ENCODE results near the gene GRM7.
A peak's percentile ranks its signal among the peaks of the same experiment; 100 is the strongest.

The GRM7 gene

GRCh38 chr3:7309641-7310102, 448.8 kb downstream of the GRM7 start:
- ATAC-seq (ENCODE audit: low read depth) (peak; percentile 50; the same call in 2 of the 3 replicates), DNase-seq (ENCODE audit: low spot score) (no peak)
- no peaks in the 10 kb centered on the region for H3K4me1 ChIP-seq (ENCODE audit: insufficient read depth, poor library complexity, severe bottlenecking)
- H3K27ac ChIP-seq (ENCODE audit: poor library complexity, severe bottlenecking) = no peak overlapping the region
- no peaks in the 10 kb centered on the region for H3K36me3 ChIP-seq (ENCODE audit: low read depth)
- no peak overlapping the region for H3K4me3 ChIP-seq (ENCODE audit: severe bottlenecking)
- no peaks in the 10 kb centered on the region for H3K27me3 ChIP-seq (ENCODE audit: insufficient read depth, poor library complexity, severe bottlenecking)
- TF ChIP-seq CTCF (IDR thresholded peaks at IDR 0.05; ENCODE audit: poor library complexity, severe bottlenecking) = no peak
- H3K9me3 ChIP-seq (ENCODE audit: severe bottlenecking) = peaks cover 2% of the 10 kb centered on the region

GRCh38 chr3:7315037-7315436, 454.1 kb downstream of the GRM7 start:
- no peak for TF ChIP-seq CTCF (IDR thresholded peaks at IDR 0.05; ENCODE audit: poor library complexity, severe bottlenecking)

GRCh38 chr3:7322957-7323669, 462.2 kb downstream of the GRM7 start:
- no peak overlapping the region for H3K27ac ChIP-seq (ENCODE audit: poor library complexity, severe bottlenecking)
- DNase-seq (ENCODE audit: low spot score) (no peak), ATAC-seq (ENCODE audit: low read depth) (no peak)
- no peaks in the 10 kb centered on the region for H3K36me3 ChIP-seq (ENCODE audit: low read depth)
- H3K9me3 ChIP-seq (ENCODE audit: severe bottlenecking) = no peaks in the 10 kb centered on the region
- H3K4me1 ChIP-seq (ENCODE audit: insufficient read depth, poor library complexity, severe bottlenecking) = no peaks in the 10 kb centered on the region
- H3K27me3 ChIP-seq (ENCODE audit: insufficient read depth, poor library complexity, severe bottlenecking) = no peaks in the 10 kb centered on the region
- H3K4me3 ChIP-seq (ENCODE audit: severe bottlenecking) = no peak overlapping the region
- no peak for TF ChIP-seq CTCF (IDR thresholded peaks at IDR 0.05; ENCODE audit: poor library complexity, severe bottlenecking)

More at GRCh38 chr3:7315037-7315436, 454.1 kb downstream of the GRM7 start:
- ATAC-seq (ENCODE audit: low read depth) (no peak), DNase-seq (ENCODE audit: low spot score) (no peak)
- Histone ChIP-seq H3K36me3 (ENCODE audit: low read depth) (no peaks in the 10 kb centered on the region), H3K4me1 (ENCODE audit: insufficient read depth, poor library complexity, severe bottlenecking) (no peaks in the 10 kb centered on the region), H3K27me3 (ENCODE audit: insufficient read depth, poor library complexity, severe bottlenecking) (no peaks in the 10 kb centered on the region), H3K9me3 (ENCODE audit: severe bottlenecking) (peaks cover 2% of the 10 kb centered on the region), H3K27ac (ENCODE audit: poor library complexity, severe bottlenecking) (no peak overlapping the region), H3K4me3 (ENCODE audit: severe bottlenecking) (no peak overlapping the region)

GRCh38 chr3:7328339-7328738, 467.4 kb downstream of the GRM7 start:
- DNase-seq (ENCODE audit: low spot score) = no peak
- Histone ChIP-seq H3K4me3 (ENCODE audit: severe bottlenecking) (no peak overlapping the region), H3K4me1 (ENCODE audit: insufficient read depth, poor library complexity, severe bottlenecking) (no peaks in the 10 kb centered on the region), H3K27me3 (ENCODE audit: insufficient read depth, poor library complexity, severe bottlenecking) (no peaks in the 10 kb centered on the region), H3K9me3 (ENCODE audit: severe bottlenecking) (no peaks in the 10 kb centered on the region), H3K36me3 (ENCODE audit: low read depth) (no peaks in the 10 kb centered on the region), H3K27ac (ENCODE audit: poor library complexity, severe bottlenecking) (no peak overlapping the region)
- ATAC-seq (ENCODE audit: low read depth) = no peak
- no peak for TF ChIP-seq CTCF (IDR thresholded peaks at IDR 0.05; ENCODE audit: poor library complexity, severe bottlenecking)

GRCh38 chr3:7332696-7333095, 471.8 kb downstream of the GRM7 start:
- no peak for ATAC-seq (ENCODE audit: low read depth)

More at GRCh38 chr3:7332696-7333095, 471.8 kb downstream of the GRM7 start:
- Histone ChIP-seq H3K9me3 (ENCODE audit: severe bottlenecking) (peaks cover under 1% of the 10 kb centered on the region), H3K4me1 (ENCODE audit: insufficient read depth, poor library complexity, severe bottlenecking) (no peaks in the 10 kb centered on the region), H3K4me3 (ENCODE audit: severe bottlenecking) (no peak overlapping the region), H3K36me3 (ENCODE audit: low read depth) (no peaks in the 10 kb centered on the region), H3K27ac (ENCODE audit: poor library complexity, severe bottlenecking) (no peak overlapping the region), H3K27me3 (ENCODE audit: insufficient read depth, poor library complexity, severe bottlenecking) (no peaks in the 10 kb centered on the region)
- TF ChIP-seq CTCF (IDR thresholded peaks at IDR 0.05; ENCODE audit: poor library complexity, severe bottlenecking) = no peak
- DNase-seq (ENCODE audit: low spot score) = no peak

Data from RWPE2 (cell line).